Activated naive CD8-positive, alpha-beta T cell treated with anti-CD3 and anti-CD28 coated beads, Interleukin-2, amount 50 U/mL, for 24 hours (primary cell): ENCODE data around the gene RNU1-3.
"Not testable (repeated sequence)": the region's sequence is repeated elsewhere in the genome, so short reads cannot be mapped to it uniquely, and the experiment has no call there.

Experiments
- ATAC-seq: fragments of 150-1000 bp; cut with Tn5 transposase; one replicate; pipeline ENCODE4 v1.10.0; 2021
- DNase-seq: peaks from one replicate; pipeline ENCODE4 v3.0.0; 2021
- H3K27ac Mint-ChIP-seq: one replicate; pipeline ENCODE4 v1.8.0; 2021; ENCODE audit warnings: mild to moderate bottlenecking, mixed read lengths
- H3K27me3 Mint-ChIP-seq: one replicate; pipeline ENCODE4 v1.8.0; 2021; ENCODE audit warnings: mixed read lengths
- H3K36me3 Mint-ChIP-seq: one replicate; pipeline ENCODE4 v1.8.0; 2021; ENCODE audit warnings: low read depth, mixed read lengths
- H3K4me1 Mint-ChIP-seq: one replicate; pipeline ENCODE4 v1.8.0; 2021; ENCODE audit warnings: mixed read lengths
- H3K4me3 Mint-ChIP-seq: one replicate; pipeline ENCODE4 v1.8.0; 2021; ENCODE audit warnings: mild to moderate bottlenecking, moderate library complexity, mixed read lengths
- H3K9me3 Mint-ChIP-seq: one replicate; pipeline ENCODE4 v1.8.0; 2021; ENCODE audit warnings: mixed read lengths

Gene RNU1-3

DNA sequence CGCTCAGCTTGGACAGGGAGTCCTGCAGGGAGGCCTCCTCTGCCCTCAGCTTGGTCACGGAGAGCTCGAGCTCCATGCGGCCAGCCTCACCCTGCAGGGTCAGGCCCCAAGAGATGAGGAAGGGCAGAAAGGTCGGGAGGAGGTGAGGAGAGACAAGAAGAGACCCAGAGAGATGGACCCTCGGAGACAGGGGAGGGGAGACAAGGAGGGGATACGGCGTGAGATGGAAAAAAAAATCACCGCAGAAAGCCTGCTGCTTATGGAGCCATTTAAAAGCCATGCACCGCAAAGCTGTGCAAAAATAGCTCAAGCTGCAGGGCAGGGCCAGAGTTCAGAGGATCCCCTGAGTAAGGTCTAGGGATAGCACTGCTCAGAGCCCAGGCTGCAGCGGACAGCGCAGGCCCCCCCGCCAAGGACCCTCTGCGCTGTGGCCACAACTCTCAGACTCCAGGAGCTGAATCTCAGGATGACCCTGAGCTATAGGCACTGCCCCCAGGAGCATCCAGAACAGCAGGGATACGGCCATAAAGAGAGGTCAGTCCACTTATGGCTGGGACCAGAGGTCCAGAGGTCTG, 40.3 kb downstream of the RNU1-3 start:
- not testable (repeated sequence) for H3K27me3 Mint-ChIP-seq, DNase-seq, H3K4me1 Mint-ChIP-seq, ATAC-seq, H3K27ac Mint-ChIP-seq, H3K9me3 Mint-ChIP-seq, H3K4me3 Mint-ChIP-seq
- H3K36me3 Mint-ChIP-seq: peaks cover 20% of the 10 kb centered on the region

DNA sequence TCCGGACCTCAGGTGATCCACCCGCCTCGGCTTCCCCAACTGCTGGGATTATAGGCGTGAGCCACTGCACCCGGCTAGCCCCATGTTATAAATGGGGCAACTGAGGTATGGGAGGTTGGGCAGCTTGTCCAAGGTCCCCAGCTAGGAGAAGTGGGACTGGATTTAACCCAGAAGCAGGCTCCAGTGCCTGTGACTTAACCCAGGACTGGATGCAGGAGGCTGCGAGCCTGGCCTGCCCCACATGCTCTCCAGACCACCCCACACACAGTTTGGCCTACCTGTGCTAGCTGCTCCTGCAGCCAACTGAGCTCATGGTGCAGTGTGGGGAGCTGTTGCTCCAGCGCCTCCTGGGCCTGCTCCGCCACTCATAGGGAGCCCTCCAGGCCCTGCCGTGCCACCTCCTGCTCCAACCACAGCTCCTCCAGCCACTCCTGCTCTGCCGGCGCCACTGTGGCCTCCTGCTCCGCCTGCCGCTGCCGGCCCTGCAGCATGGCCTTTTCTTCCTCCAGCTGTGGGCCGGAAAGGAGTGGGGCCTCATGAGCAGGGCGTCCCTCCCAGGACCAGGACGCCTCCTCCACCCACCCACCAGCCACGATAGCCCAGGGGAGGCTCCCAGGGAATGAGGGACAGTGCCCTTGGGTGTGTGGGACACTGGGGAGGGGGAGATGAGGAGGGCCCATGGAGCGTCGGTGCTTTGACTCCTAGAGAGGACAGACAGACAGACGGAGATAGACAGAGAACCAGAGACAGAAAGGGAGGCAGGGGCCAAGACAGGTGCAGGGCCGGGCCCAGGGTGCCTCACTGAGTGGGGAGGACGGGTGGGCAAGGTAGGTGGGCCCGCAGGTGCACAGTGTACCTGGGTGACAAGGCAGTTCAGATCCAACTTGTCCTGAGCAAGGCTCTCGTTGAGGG, 41.0 kb downstream of the RNU1-3 start:
- Mint-ChIP-seq H3K36me3 (peaks cover 20% of the 10 kb centered on the region), H3K27ac (no peak overlapping the region), H3K27me3 (no peaks in the 10 kb centered on the region), H3K4me1 (no peaks in the 10 kb centered on the region), H3K4me3 (no peak overlapping the region), H3K9me3 (no peaks in the 10 kb centered on the region)
- ATAC-seq (no peak), DNase-seq (no peak)

DNA sequence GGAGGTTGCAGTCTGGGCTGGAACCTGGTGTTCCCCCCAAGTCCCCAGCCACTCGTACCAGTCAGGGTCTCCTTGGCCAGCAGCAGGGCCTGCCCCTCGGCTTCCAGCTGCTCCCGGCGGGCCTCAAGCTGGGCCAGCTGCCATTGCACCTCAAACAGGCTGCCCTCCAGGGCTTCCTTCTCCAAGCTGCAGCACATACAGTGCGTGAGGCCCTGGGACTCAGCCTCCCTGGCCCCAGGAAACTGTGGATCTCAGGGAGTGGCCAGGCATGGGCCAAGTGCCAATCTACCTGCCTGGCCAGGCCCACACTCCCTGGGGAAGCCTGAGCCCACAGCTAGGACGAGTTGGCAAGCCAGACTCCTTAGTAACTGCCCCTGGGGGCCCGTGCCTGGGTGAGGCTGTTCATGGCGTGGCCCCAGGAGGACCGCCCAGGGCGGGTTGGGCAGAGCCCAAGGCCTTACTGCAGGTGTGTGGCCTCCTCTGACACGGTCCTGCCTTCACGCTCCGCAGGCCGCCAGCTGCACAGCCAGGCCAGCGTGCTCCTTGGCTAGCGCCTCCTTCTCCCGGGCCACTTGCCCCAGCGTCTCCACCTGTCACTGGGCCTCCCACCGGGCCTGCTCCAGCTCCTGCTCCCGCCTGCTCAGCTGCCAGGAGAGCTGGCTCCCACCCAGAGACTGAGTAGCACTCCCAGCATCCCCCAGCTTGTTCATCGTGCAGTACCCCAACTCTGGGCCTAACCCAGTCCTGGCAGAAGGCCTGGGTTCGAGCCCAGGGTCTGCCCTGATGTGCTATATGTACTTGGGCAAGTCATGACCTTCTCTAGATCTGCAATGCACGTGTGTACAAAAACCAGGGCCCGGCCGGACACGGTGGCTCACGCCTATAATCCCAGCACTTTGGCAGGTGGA, 42.7 kb downstream of the RNU1-3 start:
- H3K9me3 Mint-ChIP-seq, H3K4me1 Mint-ChIP-seq, ATAC-seq, H3K27ac Mint-ChIP-seq, DNase-seq, H3K27me3 Mint-ChIP-seq, H3K4me3 Mint-ChIP-seq: not testable (repeated sequence)
- peaks cover 13% of the 10 kb centered on the region for H3K36me3 Mint-ChIP-seq

DNA sequence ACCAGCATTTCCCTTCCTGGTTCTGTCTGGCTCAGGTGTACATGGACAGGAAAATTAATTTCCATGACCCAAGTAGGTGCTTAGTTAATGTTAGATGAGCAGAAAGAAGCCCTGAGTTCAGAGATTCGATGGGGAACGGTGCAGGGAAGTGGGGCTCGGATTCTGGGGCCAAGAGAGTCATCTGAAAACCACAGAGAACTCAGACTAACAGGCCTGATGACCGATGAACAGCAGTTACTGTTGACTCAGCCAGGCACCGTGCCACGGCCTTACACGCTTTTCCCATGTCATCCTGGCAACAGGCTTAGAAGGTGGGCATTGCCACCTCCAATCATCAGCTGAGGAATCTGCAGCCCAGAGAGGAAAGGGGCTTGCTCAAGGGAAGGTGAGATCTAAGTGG, 43.4 kb downstream of the RNU1-3 start:
- not testable (repeated sequence) for H3K27me3 Mint-ChIP-seq, H3K4me3 Mint-ChIP-seq, H3K9me3 Mint-ChIP-seq, ATAC-seq, DNase-seq, H3K27ac Mint-ChIP-seq, H3K4me1 Mint-ChIP-seq
- peaks cover 11% of the 10 kb centered on the region for H3K36me3 Mint-ChIP-seq

DNA sequence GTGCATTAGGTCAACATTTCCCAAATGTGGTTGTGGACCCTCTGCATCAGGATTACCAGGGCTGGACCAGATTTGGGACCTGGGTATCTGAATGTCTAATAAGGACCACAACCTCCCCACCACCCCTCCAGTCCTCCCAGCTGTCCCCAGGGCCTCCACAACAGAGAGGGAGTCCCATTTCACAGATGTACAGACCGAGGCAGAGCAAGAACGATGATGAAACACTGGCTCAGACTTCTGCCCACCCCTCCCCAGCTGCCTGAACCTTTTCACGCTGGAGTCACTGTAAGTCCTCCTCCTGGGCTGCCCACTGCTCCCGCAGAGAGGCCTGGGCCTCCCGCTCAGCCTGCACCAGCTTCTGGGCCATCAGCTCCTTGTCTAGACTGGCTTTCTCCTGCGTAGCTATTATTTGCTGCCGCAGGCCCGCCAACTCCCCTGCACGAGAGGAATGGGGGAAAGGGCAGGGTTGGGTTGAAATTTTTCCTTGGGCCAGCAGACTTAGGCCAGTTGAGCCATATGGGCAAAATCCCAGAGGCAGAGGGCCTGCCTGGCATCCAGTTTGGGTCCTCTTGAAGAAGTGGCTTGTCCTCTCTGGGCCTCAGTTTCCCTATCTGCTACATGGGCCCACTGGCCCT, 45.0 kb downstream of the RNU1-3 start:
- H3K27me3 Mint-ChIP-seq, H3K9me3 Mint-ChIP-seq, ATAC-seq, H3K27ac Mint-ChIP-seq, H3K4me1 Mint-ChIP-seq, DNase-seq, H3K36me3 Mint-ChIP-seq, H3K4me3 Mint-ChIP-seq: not testable (repeated sequence)

DNA sequence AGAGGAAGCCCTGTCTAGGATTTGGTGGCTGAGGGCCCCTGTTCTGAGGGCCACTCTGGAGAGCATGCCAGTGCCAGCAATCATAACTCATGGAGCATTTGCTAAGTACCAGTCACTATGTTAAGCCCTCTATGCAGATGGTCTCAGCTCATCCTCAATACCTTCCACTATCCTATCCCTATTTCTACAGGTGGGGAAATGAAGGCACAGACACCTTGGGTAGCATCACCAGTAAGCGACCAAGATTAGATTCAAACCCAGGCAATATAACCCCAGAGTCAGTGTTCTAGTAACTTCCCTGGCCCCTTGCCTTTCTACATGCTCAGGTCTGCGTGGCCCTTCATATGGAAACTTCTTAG, 45.5 kb downstream of the RNU1-3 start:
- H3K36me3 Mint-ChIP-seq: peaks cover 3% of the 10 kb centered on the region
- DNase-seq: no peak
- no peaks in the 10 kb centered on the region for H3K4me1 Mint-ChIP-seq
- no peak overlapping the region for H3K4me3 Mint-ChIP-seq
- H3K9me3 Mint-ChIP-seq: no peaks in the 10 kb centered on the region
- no peak for ATAC-seq
- no peaks in the 10 kb centered on the region for H3K27me3 Mint-ChIP-seq
- no peak overlapping the region for H3K27ac Mint-ChIP-seq

DNA sequence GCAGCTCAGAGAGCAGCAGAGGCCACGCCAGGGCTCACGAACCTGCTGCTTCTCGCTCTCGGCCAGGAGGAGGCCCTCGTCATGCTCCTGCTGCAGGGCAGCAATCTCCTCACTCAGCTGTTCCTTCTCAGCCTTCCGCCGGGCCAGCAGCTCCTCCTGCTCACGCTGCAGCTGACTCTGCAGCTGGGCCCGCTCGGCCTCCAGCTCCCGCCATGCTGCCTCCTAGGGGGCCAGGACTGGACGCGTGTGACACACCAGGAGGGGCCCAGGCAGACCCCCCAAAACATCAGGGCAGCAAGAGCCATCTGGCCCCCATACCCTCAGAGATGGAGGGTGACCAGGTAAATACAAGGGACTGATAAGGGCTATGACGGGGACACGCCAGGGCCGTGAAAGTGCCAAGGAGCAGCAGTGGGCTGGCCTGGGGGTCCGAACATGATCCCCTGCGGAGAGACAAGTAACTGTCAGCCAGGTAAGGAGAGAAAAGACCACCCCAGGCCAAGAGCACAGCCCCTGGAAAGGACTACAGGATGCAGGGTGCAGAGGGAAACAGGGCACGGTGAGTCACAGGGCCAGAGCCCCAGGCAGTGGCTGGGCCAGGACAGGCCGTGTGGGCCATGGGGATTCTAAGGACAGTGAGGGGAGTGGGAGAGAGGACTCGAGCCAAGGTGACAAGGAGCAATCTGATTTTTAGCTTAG, 46.8 kb downstream of the RNU1-3 start:
- ATAC-seq, H3K9me3 Mint-ChIP-seq, H3K27ac Mint-ChIP-seq, H3K36me3 Mint-ChIP-seq, H3K27me3 Mint-ChIP-seq, H3K4me3 Mint-ChIP-seq, H3K4me1 Mint-ChIP-seq, DNase-seq: not testable (repeated sequence)

DNA sequence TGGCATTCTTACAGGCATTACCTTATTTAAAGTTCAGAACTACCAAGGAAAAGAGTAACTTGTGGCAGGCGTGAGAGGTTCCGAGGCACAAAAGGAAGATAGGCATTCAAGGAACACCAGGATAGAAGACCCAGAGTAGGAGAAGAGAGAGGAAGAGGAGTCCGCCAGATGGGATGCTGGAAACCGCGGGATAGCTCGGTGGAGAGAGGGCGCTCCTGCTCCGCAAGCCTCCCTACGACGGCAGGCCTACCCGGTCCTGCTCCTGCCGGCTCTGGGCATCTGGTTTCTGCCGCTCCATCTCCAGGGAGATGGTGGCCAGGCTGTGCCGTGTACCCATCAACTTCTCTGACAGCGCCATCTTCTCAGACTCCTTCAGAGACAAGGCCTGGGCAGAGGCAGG, 48.0 kb downstream of the RNU1-3 start:
- Mint-ChIP-seq H3K36me3 (no peaks in the 10 kb centered on the region), H3K4me1 (no peaks in the 10 kb centered on the region), H3K4me3 (no peak overlapping the region), H3K27me3 (no peaks in the 10 kb centered on the region), H3K27ac (no peak overlapping the region), H3K9me3 (no peaks in the 10 kb centered on the region)
- ATAC-seq (no peak), DNase-seq (no peak)

DNA sequence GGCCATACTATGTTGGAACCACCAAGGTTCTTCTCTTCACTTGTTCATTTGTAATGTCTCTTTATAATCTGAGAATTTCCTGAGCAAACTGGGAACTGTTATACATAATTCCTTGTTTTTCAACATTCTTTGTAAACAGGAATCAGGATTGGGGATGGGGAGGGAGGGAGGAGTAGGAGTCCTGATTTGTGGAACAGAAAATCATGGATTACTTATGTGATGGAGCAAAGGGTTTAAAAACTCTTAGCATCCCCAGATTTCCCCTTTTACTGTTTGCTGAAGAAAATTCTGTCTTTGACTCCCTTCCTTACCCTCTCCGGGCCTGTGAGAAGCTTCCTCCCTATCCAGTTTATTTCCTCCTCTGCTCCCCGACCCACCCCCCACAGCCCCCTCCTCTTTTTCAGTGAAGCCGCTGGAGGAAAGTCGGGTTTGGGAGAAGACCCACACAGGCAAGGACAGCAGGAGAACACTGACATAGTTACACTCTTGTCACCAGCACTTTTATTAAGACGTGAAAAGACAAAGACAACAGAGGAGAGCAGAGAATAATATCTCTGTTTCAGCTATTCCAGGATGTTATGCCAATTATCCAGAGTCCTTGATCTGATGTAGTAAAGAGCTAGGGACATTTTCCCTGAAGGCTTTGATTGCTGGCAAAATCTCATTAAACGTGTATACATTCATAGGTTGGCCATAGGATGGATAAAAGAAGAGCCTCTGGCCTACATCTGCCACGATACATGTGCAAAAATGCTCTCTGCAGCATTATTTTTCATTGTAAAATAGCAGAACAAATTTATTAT, 48.8 kb downstream of the RNU1-3 start:
- H3K4me1 Mint-ChIP-seq: no peaks in the 10 kb centered on the region
- ATAC-seq: no peak
- DNase-seq: no peak
- H3K27me3 Mint-ChIP-seq: no peaks in the 10 kb centered on the region
- no peaks in the 10 kb centered on the region for H3K9me3 Mint-ChIP-seq
- no peak overlapping the region for H3K27ac Mint-ChIP-seq
- no peak overlapping the region for H3K4me3 Mint-ChIP-seq
- H3K36me3 Mint-ChIP-seq: no peaks in the 10 kb centered on the region

DNA sequence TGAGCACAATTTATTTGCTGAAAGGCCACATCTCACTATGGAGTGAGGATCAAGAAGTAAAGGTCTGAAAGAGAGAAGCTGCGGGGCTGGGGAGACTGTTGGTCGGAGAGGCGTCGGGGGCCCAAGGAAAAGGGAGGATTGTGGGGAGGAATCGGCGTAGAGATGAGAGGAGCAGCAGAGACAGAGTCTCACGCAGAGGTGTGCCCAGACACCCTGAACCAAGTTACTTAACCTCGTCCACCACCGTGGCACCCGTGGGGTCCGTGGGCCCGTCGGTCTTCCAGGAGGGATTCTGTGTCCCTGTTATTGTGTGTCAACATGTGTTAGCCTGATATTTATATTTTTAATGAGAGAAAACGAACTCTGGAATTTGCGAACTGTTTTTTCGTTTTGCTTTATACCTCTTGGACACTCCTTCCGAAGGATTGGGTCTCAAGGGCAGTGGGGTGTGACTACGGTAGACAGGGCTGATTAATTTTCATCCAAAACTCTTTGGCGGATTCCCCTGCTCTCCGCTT, 49.6 kb downstream of the RNU1-3 start:
- no peak overlapping the region for H3K27ac Mint-ChIP-seq
- H3K4me3 Mint-ChIP-seq: no peak overlapping the region
- ATAC-seq (no peak), DNase-seq (no peak)
- no peaks in the 10 kb centered on the region for H3K36me3 Mint-ChIP-seq
- H3K9me3 Mint-ChIP-seq: no peaks in the 10 kb centered on the region
- H3K4me1 Mint-ChIP-seq: no peaks in the 10 kb centered on the region
- no peaks in the 10 kb centered on the region for H3K27me3 Mint-ChIP-seq
